GM21619 (cell line): ENCODE measurements around the gene KRTAP2-2.
"Not testable (repeated sequence)": the region's sequence is repeated elsewhere in the genome, so short reads cannot be mapped to it uniquely, and the experiment has no call there.

Experiments used
- ATAC-seq: cut with Tn5 transposase; IDR thresholded peaks from one replicate; pipeline ENCODE4 v1.9.1; 2021; ENCODE audit not compliant: unreplicated experiment

Gene KRTAP2-2

GRCh38 chr17:41065016-41065689 is 10.1 kb upstream of the KRTAP2-2 start:
- ATAC-seq = not testable (repeated sequence)

- ATAC-seq = no peak
These were observed 9.3 kb upstream of the KRTAP2-2 start for GRCh38 chr17:41064301-41064700.

GRCh38 chr17:41063449-41063848 is 8.4 kb upstream of the KRTAP2-2 start:
- no peak for ATAC-seq

- no peak for ATAC-seq
These were observed 6.9 kb upstream of the KRTAP2-2 start for GRCh38 chr17:41061964-41062363.

- ATAC-seq = no peak
These were observed 5.1 kb upstream of the KRTAP2-2 start, which contains the start of gene KRTAP2-3 for GRCh38 chr17:41060052-41060604. Gene KRTAP2-3 (minus strand): TSS chr17:41060114. CDS start chr17:41060050, 64 bp downstream.

GRCh38 chr17:41059276-41060051 is 4.4 kb upstream of the KRTAP2-2 start:
- not testable (repeated sequence) for ATAC-seq

- no peak for ATAC-seq
These were observed 3.7 kb upstream of the KRTAP2-2 start for GRCh38 chr17:41058741-41059140.

- no peak for ATAC-seq
These were observed 2.5 kb upstream of the KRTAP2-2 start for GRCh38 chr17:41057547-41057946.

- ATAC-seq = not testable (repeated sequence)
These were observed 474 bp downstream of the KRTAP2-2 start for GRCh38 chr17:41054556-41054955.

GRCh38 chr17:41054025-41054424 is 1.0 kb downstream of the KRTAP2-2 start:
- no peak for ATAC-seq

- ATAC-seq = no peak
These were observed 2.5 kb downstream of the KRTAP2-2 start for GRCh38 chr17:41052566-41052965.

GRCh38 chr17:41049110-41049509 is 5.9 kb downstream of the KRTAP2-2 start:
- no peak for ATAC-seq

GRCh38 chr17:41048441-41048840 is 6.6 kb downstream of the KRTAP2-2 start:
- ATAC-seq = no peak

GRCh38 chr17:41046735-41047465 is 8.1 kb downstream of the KRTAP2-2 start, which contains the start of gene KRTAP2-1:
Gene KRTAP2-1 (minus strand): TSS chr17:41047316. CDS start chr17:41047267, 49 bp downstream.
- not testable (repeated sequence) for ATAC-seq

- ATAC-seq = no peak
These were observed 12.1 kb downstream of the KRTAP2-2 start for GRCh38 chr17:41042953-41043352.

- ATAC-seq = not testable (repeated sequence)
These were observed 14.1 kb downstream of the KRTAP2-2 start, which contains the start of gene KRTAP1-1 for GRCh38 chr17:41040783-41041571. Gene KRTAP1-1 (minus strand): TSS chr17:41041450. CDS start chr17:41041397, 53 bp downstream.

- ATAC-seq = no peak
These were observed 17.1 kb downstream of the KRTAP2-2 start for GRCh38 chr17:41037853-41038350.

- ATAC-seq = not testable (repeated sequence)
These were observed 20.6 kb downstream of the KRTAP2-2 start, which contains the start of gene KRTAP1-3 for GRCh38 chr17:41034346-41034935. Gene KRTAP1-3 (minus strand): TSS chr17:41034874. CDS start chr17:41034821, 53 bp downstream.

GRCh38 chr17:41029633-41030245 is 25.3 kb downstream of the KRTAP2-2 start, which contains the start of gene KRTAP1-4:
Gene KRTAP1-4 (minus strand): TSS chr17:41030195. CDS start chr17:41030078, 117 bp downstream.
- ATAC-seq = no peak
